Thoracic aorta (tissue), 2 donors: ENCODE measurements around the gene A4GALT. TPM values are rescaled to one million over a fixed set of nuclear protein-coding genes. Genes with fewer than 3 reads are reported as not detected.

Experiments used
- ATAC-seq: fragments of 150-250 bp; one replicate; pipeline ENCODE4 v1.8.0; 2017; ENCODE audit warnings: low read depth; ENCODE audit not compliant: insufficient number of reproducible peaks, low FRiP score
- DNase-seq: peaks from one replicate; pipeline ENCODE4 v3.0.0-alpha.2; 2020; ENCODE audit warnings: low spot score
- H3K27ac ChIP-seq, 2 donors: fragments of 200-600 bp; sonication (generic); 1 replicate in 1 of 2; 2 replicates in 1 of 2; pipeline ENCODE4 v1.5.1; 2016; ENCODE audit warnings: mild to moderate bottlenecking in 2 of 2, moderate library complexity in 2 of 2
- H3K27me3 ChIP-seq: fragments of 200-600 bp; sonication (generic); replicated peaks from 2 replicates; pipeline ENCODE4 v1.6.0; 2016; ENCODE audit warnings: mild to moderate bottlenecking; ENCODE audit not compliant: insufficient read depth
- H3K36me3 ChIP-seq: fragments of 200-600 bp; sonication (generic); one replicate; pipeline ENCODE4 v1.5.1; 2016
- H3K4me1 ChIP-seq, 2 donors: fragments of 200-600 bp; sonication (generic); 1 replicate in 1 of 2; 2 replicates in 1 of 2; pipeline versions ENCODE4 v1.5.1 to v1.6.0; 2016; ENCODE audit warnings: low read depth in 2 of 2, mild to moderate bottlenecking in 1 of 2; ENCODE audit not compliant: control insufficient read depth in 1 of 2
- H3K4me3 ChIP-seq: fragments of 200-600 bp; sonication (generic); 2 replicates; pipeline ENCODE4 v1.5.1; 2016; ENCODE audit warnings: mild to moderate bottlenecking
- H3K9me3 ChIP-seq: fragments of 200-600 bp; sonication (generic); 2 replicates; pipeline ENCODE4 v1.5.1; 2016
- total RNA-seq, 2 donors: library from RNA; depleted of rRNA; stranded (reverse); fragments of >200 nt; gene quantifications; one replicate each; pipeline versions ENCODE4 v1.1.0 to v1.2.3, GENCODE V29; 2016
- TF ChIP-seq, protein P1 (sequence below): fragments of 200-600 bp; sonication (generic); IDR thresholded peaks from one replicate; pipeline ENCODE4 v1.5.1; 2019; ENCODE audit warnings: antibody characterized with exemption

Gene A4GALT
- total RNA-seq, 2 donors from 2014 or later, result 68.4 to 77.3 TPM

DNA sequence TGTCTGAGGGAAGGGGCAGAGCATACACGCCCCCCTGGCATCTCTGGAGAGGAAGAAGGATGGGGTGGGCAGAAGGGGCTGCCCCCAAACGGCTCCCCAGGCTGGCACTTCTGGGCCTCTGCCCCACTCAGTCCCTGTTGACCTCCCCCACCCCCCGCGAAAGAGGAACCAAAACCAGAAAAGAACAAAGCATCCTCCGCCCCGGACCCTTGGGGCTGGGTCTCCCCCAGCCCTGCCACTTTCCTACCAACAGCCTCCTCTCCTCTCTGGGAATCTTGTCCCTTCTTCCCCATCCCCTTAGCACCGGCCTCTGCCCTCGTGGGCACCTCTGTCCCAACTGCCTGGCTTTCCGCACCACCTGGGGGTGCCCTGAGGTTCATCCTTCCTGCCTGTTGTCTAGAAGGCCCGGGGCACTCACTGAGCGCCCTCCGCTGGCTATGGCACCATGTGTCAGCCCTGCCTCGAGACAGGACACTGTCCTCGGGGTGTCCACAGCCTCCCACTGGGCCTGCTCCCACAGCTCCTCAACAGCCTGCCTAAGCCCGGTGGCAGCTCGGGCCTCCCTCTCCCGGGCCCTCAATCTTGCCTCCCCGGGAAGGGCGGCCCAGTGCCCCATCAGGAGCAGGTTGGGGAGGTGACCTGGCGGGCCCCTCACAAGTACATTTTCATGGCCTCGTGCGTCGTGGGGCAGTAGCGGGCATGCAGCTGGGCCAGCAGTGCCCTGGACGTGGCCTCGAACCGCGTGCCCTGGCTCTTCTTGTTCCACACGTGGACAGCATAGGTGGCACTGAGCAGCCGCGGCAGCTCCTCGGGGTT, 28.2 kb downstream of the A4GALT start:
- Histone ChIP-seq H3K4me1 (peaks cover 32 to 68% of the 10 kb centered on the region in 2 donors), H3K36me3 (peaks cover 6% of the 10 kb centered on the region), H3K9me3 (no peaks in the 10 kb centered on the region), H3K27me3 (no peaks in the 10 kb centered on the region), H3K27ac (peak overlapping the region; percentile 10 to 68), H3K4me3 (no peak overlapping the region)
- DNase-seq (no peak), ATAC-seq (no peak)
- TF ChIP-seq, protein P1, sequence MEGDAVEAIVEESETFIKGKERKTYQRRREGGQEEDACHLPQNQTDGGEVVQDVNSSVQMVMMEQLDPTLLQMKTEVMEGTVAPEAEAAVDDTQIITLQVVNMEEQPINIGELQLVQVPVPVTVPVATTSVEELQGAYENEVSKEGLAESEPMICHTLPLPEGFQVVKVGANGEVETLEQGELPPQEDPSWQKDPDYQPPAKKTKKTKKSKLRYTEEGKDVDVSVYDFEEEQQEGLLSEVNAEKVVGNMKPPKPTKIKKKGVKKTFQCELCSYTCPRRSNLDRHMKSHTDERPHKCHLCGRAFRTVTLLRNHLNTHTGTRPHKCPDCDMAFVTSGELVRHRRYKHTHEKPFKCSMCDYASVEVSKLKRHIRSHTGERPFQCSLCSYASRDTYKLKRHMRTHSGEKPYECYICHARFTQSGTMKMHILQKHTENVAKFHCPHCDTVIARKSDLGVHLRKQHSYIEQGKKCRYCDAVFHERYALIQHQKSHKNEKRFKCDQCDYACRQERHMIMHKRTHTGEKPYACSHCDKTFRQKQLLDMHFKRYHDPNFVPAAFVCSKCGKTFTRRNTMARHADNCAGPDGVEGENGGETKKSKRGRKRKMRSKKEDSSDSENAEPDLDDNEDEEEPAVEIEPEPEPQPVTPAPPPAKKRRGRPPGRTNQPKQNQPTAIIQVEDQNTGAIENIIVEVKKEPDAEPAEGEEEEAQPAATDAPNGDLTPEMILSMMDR, result no peak

DNA sequence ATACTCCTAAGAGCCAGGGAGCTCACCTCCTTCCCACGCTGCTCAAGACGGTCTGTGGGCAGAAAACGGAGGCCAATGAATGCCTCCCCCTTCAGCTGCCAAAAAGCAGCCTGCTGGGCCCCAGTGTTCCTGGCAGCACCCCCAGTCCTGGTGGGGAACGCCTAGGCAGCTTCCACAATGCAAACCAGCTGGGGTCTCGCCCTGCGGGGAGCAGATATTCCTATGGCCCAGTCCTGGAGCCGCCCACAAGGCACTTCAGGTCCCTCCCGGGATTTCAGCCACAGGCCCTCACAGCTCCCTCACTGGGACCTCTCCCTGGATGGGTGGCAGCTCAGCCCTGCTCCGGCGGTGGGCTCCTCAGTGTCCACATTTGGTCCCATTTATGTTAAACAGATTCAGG, 29.2 kb downstream of the A4GALT start:
- peaks cover 32 to 68% of the 10 kb centered on the region in 2 donors for H3K4me1 ChIP-seq

DNA sequence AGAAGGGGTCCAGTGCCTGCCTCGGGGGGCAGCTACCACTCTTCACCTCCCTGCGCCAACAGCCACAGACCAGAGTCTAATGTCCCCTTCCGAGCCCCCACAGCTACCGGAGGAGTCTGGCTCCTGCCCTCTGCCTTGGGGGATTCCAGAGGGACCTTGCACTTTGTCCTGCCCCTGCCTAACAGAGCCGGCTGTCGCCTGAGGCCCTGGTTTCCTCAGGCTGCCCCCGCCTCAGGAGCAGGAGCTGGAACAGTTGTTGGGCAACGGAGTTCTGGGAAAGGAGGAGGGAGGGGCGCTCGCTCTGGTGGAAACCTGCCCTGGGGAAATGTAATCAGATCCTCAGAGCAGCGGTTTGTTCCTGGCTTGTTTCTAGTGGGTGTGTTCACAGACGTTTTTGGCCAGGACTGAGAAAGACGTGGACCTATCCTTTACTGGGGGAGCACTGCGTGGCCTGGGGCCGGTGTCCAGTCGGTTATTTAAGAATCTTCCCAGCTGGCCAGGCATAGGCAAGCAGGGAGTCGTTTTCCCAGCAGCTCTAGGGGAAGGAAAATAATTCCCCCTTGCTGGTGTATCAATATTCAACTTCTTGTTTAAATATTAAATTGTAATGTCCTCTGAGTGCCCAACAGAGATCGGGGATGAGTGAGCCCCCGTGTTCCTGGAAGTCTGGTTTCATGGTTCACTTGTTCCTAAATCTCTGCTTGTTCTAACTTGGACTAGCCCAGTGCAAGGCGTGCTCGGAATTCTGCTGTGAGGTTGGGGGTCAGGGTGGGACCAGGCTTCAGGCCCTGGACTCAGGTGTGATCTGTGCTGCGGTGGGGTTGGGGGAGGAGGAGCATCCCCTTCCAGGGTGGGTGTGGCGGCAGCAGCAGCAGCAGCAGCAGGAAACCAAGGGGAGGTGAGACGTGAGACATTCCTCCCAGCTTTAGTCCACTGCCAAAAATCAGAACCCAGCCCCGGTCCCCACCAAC, 32.1 kb downstream of the A4GALT start:
- ATAC-seq (peak; percentile 94), DNase-seq (peak; percentile 79)
- TF ChIP-seq, protein P1, result no peak
- Histone ChIP-seq H3K4me3 (peak overlapping the region; percentile 44), H3K4me1 (peaks cover 41 to 75% of the 10 kb centered on the region in 2 donors), H3K36me3 (peaks cover 6% of the 10 kb centered on the region), H3K27me3 (no peaks in the 10 kb centered on the region), H3K9me3 (no peaks in the 10 kb centered on the region), H3K27ac (peak overlapping the region; percentile 93 to 97)

More for the DNA sequence above, 29.2 kb downstream of the A4GALT start:
- no peak for DNase-seq
- peak overlapping the region; percentile 55 to 68 for H3K27ac ChIP-seq
- H3K36me3 ChIP-seq, result peaks cover 6% of the 10 kb centered on the region
- no peaks in the 10 kb centered on the region for H3K27me3 ChIP-seq
- no peak overlapping the region for H3K4me3 ChIP-seq
- no peak for ATAC-seq
- H3K9me3 ChIP-seq, result no peaks in the 10 kb centered on the region
- TF ChIP-seq, protein P1, result no peak

DNA sequence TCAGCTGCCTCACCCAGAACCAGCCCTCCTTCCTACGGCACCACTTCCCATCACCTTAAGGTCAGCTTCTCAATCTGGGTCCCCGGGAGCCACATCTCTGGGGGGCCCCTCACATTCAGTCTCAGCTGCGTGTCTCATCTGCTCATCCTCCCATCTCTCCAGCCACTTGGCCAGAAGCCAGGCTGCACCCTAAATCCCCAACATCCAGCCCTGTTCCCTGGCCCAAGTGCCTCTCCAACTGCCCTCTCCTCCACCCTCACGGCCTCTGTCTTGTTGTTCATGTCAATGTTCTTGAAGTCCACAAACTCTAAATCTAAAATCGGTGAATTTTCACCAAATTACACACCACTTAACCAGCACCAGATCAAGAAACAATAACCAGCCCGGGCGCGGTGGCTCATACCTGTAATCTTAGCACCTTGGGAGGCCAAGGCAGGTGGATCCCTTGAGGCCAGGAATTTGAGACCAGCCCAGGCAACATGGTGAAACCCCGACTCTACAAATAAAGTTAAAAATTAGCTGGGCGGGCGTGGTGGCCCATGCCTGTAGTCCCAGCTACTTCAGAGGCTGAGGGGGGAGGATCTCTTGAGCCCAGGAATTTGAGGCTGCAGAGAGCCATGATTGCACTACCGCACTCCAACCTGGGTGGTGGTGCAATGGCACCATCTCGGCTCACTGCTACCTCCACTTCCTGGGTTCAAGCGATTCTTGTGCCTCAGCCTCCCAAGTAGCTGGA, 33.7 kb downstream of the A4GALT start:
- no peaks in the 10 kb centered on the region for H3K27me3 ChIP-seq
- no peak for DNase-seq
- H3K36me3 ChIP-seq, result no peaks in the 10 kb centered on the region
- H3K27ac ChIP-seq, result peak overlapping the region; percentile 93 to 97
- peaks cover 48 to 90% of the 10 kb centered on the region in 2 donors for H3K4me1 ChIP-seq
- no peak overlapping the region for H3K4me3 ChIP-seq
- H3K9me3 ChIP-seq, result no peaks in the 10 kb centered on the region
- ATAC-seq, result no peak
- TF ChIP-seq, protein P1, result no peak
